K562 (cell line): Measurements from ENCODE around the gene EPHB3. TPM values are rescaled to one million over a fixed set of nuclear protein-coding genes. Genes with fewer than 3 reads are reported as not detected.

Source experiments
- E4F1 ChIP-seq: fragments of 250-450 bp; sonication (Bioruptor Pico); IDR thresholded peaks from 2 replicates; pipeline ENCODE4 v1.5.0; 2021; ENCODE audit warnings: mild to moderate bottlenecking, borderline replicate concordance
- EZH2 ChIP-seq: IDR thresholded peaks from 2 replicates; pipeline ENCODE4 v1.6.1; 2012; ENCODE audit warnings: low read depth, mild to moderate bottlenecking, inconsistent platforms, low read length, borderline replicate concordance
- STAT5A ChIP-seq: IDR thresholded peaks from 2 replicates; pipeline ENCODE4 v1.6.1; 2012; ENCODE audit warnings: low read length, inconsistent platforms, borderline replicate concordance
- TRIM25 ChIP-seq: fragments of 450-650 bp; IDR thresholded peaks from 2 replicates; pipeline ENCODE4 v1.7.0; 2016; ENCODE audit warnings: borderline replicate concordance
- ZBED1 ChIP-seq: IDR thresholded peaks from 2 replicates; pipeline ENCODE4 v1.6.1; 2014
- ZBTB40 ChIP-seq, 2 experiments: fragments of 450-650 bp in 1 of 2; sonication (generic) in 1 of 2; formaldehyde crosslinking in 1 of 2; IDR thresholded peaks; 2 replicates each; pipeline versions ENCODE4 v1.7.1 to v1.9.0; 2016 to 2022; ENCODE audit warnings: inconsistent platforms in 1 of 2, mild to moderate bottlenecking in 1 of 2, missing genetic modification reagents in 1 of 2
- ZMIZ1 ChIP-seq, 2 experiments: fragments of 150-350 bp in 1 of 2; IDR thresholded peaks; 2 replicates each; pipeline ENCODE4 v1.6.1; 2012 to 2016; ENCODE audit warnings: low read depth in 2 of 2, low read length in 2 of 2, mild to moderate bottlenecking in 1 of 2, moderate library complexity in 1 of 2
- ZNF280A ChIP-seq: fragments of 450-650 bp; IDR thresholded peaks from 2 replicates; pipeline ENCODE4 v1.6.1; 2018; ENCODE audit warnings: mild to moderate bottlenecking, low read depth; ENCODE audit not compliant: partially characterized antibody
- polyA plus RNA-seq, 8 experiments: library from polyadenylated mRNA; depleted of rRNA in 4 of 8; stranded (reverse) in 5 of 8; unstranded in 3 of 8; fragments of >200 nt; fragmentation: Nextera tagmentation in 2 of 8; fragmentation: Illumina TruSeq in 1 of 8; extraction: Ambion mirVana in 2 of 8; extraction: Trizol in 1 of 8; gene quantifications; 2 replicates each; pipeline versions ENCODE4 v1.2.1 to v1.2.3, GENCODE V29; 2011 to 2014; ENCODE audit warnings: inconsistent platforms in 1 of 8, missing spikeins in 1 of 8
- total RNA-seq, 7 experiments: library from RNA; depleted of rRNA in 6 of 7; stranded (reverse); fragments of >200 nt in 6 of 7; fragmentation: Illumina TruSeq in 2 of 7; extraction: Trizol in 2 of 7; gene quantifications; 2 replicates each; pipeline versions ENCODE4 v1.2.1 to v1.2.3, GENCODE V29; 2011 to 2021; ENCODE audit warnings: low replicate concordance in 1 of 7

Gene EPHB3
- total and polyA plus RNA-seq, 9 of the 15 experiments (the other 6 are each of a cell fraction or from before 2014, with no cell fraction given) = not detected

- TF ChIP-seq ZBTB40 (IDR thresholded peaks at IDR 0.05) = no peak
- no peak for TF ChIP-seq ZBTB40 (CRISPR knock-in tag; IDR thresholded peaks at IDR 0.05)
- TF ChIP-seq EZH2 = no peak
- no peak for TF ChIP-seq STAT5A
- TF ChIP-seq TRIM25 = no peak
- TF ChIP-seq E4F1 (CRISPR knock-in tag) = no peak
- TF ChIP-seq ZNF280A = no peak
- TF ChIP-seq ZMIZ1 (IDR thresholded peaks at IDR 0.05; ENCODE audit: low read depth in 2 of 2, low read length in 2 of 2) = no peak
- TF ChIP-seq ZBED1 = no peak
Measured at GRCh38 chr3:184546252-184546651, 15.3 kb upstream of the EPHB3 start (continued).
